ENCODE data around the gene CDC25C.

Gene CDC25C

DNA sequence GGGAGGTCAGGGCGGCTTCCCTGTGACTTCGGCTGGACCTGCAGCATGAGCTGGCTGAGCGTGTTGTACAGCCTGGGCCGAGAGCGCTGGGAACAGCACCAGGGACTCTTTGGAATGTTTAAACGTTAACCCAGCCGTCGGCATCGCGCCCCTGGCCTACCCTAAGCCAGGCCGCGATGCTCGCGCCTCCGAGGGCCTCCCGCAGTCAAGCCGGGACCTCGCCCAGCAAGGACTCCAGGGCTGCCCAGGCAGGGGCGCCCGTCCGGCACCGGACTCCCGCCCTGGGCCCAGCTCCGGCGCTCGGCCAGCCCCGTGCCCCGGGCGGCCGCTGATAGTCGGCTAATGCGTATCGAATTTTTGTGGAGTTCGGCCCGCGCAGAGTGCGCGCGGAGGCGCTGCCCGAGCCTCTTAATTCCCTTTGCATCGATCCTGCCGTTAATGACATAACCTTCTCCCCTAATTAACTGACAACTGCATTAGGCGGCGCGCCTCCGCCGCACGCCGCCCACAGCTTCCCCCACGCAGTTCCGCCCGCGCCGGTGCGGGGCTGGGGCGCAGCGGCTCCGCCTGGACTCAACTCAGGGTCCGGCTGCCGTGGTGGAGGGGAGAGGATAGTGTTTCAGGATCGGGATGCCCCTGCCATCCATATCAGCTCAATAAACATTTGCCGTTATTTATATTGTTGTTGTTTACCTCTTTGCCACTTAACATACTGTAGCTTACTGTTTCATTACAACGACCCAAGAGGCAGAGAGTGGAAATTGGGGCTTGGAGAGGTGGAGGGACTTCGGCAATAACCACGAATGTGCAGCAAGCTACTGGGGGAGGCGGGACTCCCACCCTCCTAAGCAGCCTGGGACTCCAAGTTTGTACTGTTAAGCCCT lies 89.7 kb downstream of the CDC25C start:
- DNase-seq (ENCODE audit: insufficient read length): no peak
- no peak for TF ChIP-seq POLR2A (IDR thresholded peaks at IDR 0.05; ENCODE audit: low read depth, low read length)
- TF ChIP-seq POLR2AphosphoS5 (IDR thresholded peaks at IDR 0.05; ENCODE audit: low read depth, low read length): no peak
- TF ChIP-seq TAF1 (IDR thresholded peaks at IDR 0.05; ENCODE audit: borderline replicate concordance, low read depth, low read length): no peak
- peak; percentile 30 for FAIRE-seq

DNA sequence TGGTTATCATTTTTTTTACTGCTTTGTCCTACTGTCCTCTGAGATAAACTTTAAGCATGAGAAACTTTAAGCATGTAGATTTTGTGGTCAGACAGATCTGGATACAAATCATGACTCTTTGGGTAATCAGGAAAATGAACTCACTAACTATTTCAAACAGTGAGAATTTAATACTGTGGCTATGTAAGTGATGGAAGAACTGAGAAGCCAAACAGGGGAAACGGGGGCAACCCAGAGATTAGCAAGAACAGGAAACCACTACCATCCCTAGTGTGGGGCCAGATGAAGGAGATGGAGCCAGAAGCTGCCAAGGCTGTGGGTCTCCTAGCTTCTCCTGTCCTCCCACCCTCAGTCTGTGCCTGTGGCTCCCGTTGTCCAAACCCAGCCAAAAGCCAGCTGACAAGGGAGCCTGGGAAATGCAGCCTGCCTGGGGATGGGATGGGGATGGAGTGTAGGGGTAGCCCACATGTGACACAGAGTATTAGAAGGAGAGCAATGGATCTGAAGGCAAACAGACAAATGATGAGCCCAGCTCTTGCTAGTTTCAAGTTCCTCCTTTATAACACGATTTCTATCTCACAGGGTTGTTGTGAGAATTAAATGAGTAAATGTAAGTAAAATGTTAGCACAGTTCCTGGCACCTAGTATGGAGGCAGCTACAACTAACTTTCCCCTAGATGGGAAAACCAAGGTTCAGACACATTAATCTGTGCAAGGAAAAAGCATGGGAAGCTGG lies 90.8 kb downstream of the CDC25C start:
- FAIRE-seq (no peak), DNase-seq (ENCODE audit: insufficient read length) (no peak)
- no peak for TF ChIP-seq TAF1 (IDR thresholded peaks at IDR 0.05; ENCODE audit: borderline replicate concordance, low read depth, low read length)
- TF ChIP-seq POLR2A (IDR thresholded peaks at IDR 0.05; ENCODE audit: low read depth, low read length): no peak

DNA sequence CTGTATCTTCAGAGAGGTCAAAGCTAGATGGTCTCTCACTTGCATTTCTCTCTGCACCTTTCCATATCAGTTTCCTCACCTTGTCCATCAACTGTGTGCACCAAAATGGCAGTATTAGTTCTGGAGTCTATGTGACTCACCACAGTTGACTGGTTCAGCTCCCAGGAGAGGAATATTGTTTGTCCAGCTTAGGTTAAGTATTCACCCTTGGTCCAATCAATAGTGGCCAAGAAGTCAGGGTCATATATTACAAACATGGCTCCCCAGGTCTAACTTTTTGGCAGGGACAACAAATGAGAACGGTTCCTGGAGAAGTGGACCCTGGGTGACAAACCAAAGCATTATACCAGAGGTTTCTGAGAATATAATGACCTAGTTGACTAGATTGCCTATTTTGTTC lies 93.6 kb downstream of the CDC25C start:
- FAIRE-seq: no peak
- DNase-seq (ENCODE audit: insufficient read length): no peak
- TF ChIP-seq POLR2A (IDR thresholded peaks at IDR 0.05; ENCODE audit: low read depth, low read length): no peak
- no peak for TF ChIP-seq POLR2AphosphoS5 (IDR thresholded peaks at IDR 0.05; ENCODE audit: low read depth, low read length)
- no peak for TF ChIP-seq TAF1 (IDR thresholded peaks at IDR 0.05; ENCODE audit: borderline replicate concordance, low read depth, low read length)
